ENCODE results near the gene MYH14.
"Not testable (repeated sequence)": the region's sequence is repeated elsewhere in the genome, so short reads cannot be mapped to it uniquely, and the experiment has no call there.

The MYH14 gene

DNA sequence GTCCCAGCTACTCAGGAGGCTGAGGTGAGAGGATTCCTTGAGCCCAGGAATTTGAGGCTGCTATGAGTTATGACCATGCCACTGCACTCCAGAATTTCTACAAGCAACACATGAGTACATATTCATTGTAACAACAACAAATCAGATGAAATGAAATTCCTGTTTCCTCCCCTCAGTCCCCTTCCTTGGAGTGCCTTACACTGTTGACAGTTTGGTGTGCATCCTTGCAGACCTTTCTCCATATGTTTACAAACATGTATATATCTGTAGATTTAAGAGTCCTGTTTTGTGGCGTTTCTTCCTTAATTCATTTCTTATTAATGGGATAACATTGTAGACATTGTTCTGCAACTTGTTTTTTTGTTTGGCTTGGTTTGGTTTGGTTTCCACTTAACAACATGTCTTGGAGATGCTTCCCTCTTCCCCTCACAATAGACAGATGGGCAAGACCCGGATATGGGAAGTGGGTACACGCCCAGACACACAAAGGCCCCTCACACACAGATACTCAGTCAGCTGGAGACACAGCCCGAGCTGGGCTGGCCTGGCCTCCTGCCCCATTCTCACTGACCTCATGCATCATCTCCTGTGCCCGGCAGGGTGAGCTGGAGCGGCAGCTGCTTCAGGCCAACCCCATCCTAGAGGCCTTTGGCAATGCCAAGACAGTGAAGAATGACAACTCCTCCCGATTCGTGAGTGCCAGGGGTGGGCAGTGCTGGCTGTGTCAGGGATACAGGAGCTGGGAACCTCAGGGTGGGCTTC is 21.7 kb downstream of the MYH14 start:
- DNase-seq (ENCODE audit: low read depth in 2 of 2), result no peak

DNA sequence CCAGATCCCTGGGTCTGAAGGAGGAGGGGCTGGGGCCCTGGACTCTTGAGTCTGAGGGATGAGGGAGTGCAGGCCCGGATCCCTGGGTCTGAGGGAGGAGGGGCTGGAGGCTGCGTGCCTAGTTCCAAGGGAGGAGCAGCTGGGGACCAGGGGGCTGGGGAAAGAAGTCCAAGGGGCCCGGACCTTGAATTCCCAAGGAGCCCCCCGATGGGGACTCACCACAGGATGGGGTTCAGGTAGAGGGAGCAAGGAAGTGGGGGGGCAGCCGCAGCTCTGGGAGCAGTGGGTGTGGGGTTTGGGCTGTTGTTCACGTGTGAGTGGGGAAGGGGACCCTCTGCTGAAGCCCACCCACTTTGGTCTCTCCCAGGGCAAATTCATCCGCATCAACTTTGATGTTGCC is 23.1 kb downstream of the MYH14 start:
- DNase-seq (ENCODE audit: low read depth in 2 of 2), result no peak

DNA sequence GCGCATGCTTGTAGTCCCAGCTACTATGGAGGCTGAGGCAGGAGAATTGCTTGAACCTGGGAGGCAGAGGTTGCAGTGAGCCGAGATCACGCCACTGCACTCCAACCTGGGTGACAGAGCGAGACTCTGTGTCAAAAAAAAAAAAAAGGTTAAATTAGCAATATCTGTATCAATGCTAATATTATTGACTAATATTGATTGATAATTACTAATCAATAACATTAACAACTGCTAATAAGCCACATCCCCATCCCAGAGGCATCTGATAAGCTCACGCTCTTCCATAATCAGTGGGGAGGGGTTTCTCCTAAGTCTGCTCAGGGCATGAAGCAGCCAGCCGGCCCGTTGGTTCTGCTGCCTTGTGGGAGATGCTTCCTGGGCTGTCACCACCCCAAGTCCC is 24.7 kb downstream of the MYH14 start:
- DNase-seq (ENCODE audit: low read depth in 2 of 2), result not testable (repeated sequence)

DNA sequence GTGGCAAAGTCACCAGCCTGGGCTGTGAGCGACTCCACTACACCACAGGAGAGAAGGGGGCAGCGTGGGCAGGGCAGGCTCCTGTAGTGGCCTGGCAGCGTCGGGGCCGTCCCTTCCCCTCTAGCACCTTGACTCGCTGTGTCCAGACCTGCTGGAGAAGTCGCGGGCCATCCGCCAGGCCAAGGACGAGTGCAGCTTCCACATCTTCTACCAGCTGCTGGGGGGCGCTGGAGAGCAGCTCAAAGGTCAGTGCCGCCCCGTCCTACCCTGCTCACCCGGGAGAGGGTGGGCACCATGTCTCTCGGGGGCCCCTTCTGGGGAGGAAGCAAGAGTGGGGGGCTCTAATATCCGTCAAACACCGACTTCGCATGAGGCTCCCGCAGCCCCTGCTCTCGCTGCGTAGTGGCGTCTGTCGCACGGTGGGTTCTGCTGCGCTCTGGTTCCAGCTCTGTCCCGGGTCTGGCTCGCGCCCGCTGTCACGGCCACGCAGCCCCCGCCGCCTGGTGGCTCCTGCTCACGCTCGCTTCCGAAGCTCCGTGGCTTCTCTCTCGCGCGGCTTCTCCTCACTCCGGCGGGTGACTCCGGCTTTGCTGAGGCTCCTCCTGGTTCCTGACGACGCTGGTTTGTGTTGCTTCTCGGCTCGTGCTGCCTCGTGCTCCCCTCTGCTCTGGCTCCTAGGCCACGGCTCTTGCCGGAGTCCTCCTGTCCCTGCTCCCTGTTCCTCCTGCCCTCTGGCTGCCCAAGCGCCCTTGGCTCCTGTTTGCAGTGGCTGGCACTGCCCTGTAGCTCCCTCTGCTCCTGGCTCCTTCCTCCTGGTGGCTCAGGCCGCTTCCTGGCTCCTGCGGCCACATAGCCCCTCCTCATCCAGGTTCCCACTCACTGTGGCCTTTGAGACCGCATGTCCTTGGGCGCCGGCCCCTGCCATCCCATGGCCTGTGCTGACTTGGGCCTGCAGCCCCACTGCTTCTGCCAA is 27.2 kb downstream of the MYH14 start:
- no peak for DNase-seq (ENCODE audit: low read depth in 2 of 2)

DNA sequence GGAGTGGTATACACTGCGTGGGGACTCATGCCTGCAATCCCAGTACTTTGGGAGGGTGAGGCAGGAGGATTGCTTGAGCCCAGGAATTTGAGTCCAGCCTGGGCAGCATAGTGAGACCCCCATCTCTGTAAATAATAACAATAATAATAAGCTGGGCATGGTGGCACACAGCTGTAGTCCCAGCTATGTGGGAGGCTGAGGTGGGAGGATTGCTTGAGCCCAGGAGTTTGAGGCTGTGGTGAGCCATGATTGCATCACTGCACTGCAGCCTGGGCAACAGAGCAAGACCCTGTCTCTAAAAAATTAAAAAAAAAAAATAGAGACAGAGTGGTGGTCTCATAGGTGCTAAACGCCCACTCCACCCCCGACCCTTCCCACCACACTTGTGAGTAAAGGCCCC is 28.0 kb downstream of the MYH14 start:
- not testable (repeated sequence) for DNase-seq (ENCODE audit: low read depth in 2 of 2)

DNA sequence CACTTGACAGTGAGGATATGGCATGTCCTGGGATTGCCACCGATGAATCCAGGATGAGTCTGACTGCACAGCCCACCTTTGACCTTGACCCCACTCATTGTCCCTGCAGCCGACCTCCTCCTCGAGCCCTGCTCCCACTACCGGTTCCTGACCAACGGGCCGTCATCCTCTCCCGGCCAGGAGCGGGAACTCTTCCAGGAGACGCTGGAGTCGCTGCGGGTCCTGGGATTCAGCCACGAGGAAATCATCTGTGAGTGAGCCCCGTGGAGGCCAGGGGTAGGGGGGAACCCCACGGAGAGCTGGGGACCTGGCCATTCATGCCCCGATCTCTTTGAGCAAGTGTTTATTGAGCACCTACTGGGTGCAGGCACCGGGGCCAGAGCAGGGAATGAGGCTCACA is 28.4 kb downstream of the MYH14 start:
- DNase-seq (ENCODE audit: low read depth in 2 of 2), result no peak

DNA sequence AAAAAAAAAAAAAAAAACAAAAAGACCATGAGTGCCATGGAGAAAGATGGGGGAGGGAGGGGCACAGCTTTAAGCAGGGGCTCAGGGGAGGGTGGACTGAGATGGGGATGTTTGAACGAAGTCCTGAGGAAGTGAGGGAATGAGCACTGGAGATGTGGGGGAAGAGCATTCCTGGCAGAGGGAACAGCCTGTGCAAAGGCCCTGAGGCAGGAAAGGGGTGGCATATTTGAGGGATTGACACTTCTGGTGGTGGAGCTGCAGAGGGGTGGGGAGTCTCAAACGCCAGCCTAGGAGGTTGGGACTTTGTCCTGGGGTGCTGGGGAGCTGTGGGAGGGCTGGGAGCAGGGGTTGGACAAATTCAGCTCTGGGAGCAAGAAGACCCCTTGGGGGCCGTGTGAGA is 29.2 kb downstream of the MYH14 start:
- no peak for DNase-seq (ENCODE audit: low read depth in 2 of 2)

DNA sequence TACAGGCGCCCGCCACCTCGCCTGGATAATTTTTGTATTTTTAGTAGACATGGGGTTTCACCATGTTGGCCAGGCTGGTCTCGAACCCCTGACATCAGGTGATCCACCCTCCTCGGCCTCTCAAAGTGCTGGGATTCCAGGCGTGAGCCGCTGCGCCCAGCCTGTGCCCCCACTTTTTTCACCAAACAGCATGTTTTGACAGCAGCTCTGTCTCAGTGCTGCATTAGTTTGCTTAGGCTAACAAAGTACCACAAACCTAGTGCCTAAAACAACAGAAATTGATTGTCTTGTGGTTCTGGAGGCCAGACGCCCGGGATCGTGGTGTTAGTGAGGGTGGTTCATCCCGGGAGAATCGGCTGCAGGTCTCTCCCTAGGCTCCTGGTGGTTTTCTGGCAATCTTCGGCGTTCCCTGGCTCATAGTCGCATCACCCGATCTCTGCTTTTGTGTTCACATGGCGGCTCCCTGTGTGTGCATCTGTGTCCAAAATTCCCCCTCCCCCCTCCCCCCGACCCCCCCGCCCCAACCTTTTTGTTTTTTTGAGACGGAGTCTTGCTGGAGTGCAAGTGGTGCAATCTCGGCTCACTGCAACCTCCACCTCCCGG is 30.0 kb downstream of the MYH14 start:
- no peak for DNase-seq (ENCODE audit: low read depth in 2 of 2)

DNA sequence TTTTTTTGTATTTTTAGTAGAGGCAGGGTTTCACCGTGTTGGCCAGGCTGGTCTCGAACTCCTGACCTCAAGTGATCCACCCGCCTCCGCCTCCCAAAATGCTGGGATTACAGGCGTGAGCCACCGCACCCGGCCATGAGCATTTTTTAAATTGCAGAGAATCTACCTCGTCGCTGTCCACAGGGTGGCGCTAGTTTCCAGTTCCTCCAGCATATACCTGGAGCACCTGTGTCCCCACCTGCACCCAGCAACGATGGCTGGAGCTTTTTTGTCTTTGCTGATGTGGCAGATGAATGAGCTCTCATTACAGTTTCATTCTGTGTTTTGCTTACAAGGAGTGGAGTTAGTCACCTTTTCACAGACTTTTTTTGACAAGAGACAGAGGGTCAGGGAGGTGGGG is 34.1 kb downstream of the MYH14 start:
- DNase-seq (ENCODE audit: low read depth in 2 of 2), result not testable (repeated sequence)

DNA sequence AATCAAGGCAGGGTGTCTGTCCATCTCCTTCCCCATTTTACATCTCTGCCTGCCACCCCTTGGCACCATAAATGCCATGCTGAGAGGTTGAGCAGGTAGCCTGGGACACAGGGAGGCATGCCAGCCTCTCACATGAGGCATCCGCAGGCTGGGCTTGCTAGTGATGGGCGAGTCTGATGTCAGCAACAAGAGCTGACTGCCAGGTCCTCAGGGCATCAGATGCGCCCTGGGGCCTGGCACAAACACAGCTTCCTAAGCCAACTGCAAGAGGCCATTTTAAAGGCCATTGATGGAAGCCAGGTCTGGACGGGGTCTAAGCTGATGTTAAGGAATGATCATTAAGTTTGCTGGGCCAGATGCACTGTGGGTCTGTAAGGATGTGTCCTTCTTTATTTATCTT is 34.6 kb downstream of the MYH14 start:
- no peak for DNase-seq (ENCODE audit: low read depth in 2 of 2)

DNA sequence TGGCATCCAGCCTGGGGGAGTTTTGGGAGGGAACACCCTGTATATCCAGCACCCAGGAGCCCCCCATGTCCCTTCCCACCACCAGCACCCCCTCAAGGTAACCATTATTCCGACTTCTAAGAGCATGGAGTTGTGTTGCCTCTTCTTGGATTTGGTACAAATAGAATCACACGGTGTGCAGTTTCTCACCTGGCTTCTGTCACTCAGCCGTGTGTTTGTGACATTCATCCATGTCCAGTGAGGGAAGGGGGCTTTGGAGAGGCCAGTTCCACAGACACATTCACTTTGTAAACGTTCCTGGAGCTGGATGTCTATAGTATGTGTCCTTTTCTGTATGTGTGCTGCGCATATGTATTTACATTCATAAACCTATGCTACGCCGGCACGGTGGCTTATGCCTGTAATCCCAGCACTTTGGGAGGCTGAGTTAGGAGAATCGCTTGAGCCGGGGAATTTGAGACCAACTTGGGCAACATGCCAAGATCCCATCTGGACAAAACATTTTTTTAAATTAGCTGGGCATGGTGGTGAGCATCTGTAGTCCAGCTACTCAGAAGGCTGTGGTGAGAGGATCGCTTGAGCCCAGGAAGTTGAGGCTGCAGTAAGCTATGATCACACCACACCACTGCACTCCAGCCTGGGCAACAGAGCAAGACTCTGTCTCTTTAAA is 36.6 kb downstream of the MYH14 start:
- no peak for DNase-seq (ENCODE audit: low read depth in 2 of 2)

DNA sequence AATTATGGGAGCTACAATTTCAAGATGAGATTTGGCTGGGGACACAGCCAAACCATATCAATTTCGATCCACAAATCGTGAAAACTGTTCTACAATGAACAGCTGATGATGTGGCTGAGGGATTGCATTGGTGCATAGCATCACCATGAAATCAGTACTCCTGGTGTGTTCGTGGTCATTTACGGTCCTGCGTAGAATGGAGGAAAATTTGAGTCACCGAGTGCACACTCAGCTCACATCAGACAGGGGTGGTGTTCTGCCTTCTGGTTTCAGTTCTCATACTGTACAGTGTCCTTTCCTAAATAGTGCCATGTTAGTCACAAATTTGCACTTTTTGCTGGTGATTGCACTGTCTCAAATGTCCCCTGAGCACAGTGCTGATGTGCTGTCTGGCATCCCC is 39.2 kb downstream of the MYH14 start:
- DNase-seq (ENCODE audit: low read depth in 2 of 2), result no peak

DNA sequence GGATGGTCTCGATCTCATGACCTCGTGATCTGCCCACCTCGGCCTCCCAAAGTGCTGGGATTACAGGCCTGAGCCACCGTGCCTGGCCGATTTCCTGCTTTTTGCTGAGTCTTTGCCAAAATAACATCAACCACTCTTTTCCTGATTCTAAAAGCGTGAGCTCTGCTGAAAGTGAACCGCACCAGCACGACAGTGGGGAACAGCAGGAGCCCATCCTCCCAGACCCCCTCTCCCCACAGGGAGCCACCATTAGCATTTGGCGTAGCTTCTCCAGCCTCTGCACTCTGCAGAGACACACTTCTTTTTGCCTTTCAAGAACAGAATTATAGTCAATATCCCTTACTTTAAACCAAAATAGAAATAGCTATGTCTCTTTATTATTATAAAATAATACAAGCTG is 41.3 kb downstream of the MYH14 start:
- no peak for DNase-seq (ENCODE audit: low read depth in 2 of 2)

DNA sequence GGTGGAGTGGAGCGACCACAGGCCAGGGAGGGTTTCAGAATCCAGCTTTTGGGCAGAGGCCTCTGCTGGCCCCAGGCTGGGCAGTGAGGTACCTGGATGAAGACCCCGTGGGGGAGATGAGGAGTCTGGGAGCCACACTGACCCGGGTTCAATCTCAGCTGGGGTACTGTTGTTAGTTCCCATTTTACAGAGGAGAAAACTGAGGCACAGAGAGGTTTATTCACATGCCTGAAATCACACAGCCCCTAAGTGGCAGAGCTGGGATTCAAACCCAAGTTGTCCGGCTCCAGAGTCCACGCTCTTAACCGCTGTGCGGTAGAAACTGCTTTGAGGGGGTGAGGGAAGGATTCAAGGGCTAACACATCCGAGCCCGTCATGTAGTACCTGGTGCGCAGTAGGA is 45.0 kb downstream of the MYH14 start:
- DNase-seq (ENCODE audit: low read depth in 2 of 2), result no peak

DNA sequence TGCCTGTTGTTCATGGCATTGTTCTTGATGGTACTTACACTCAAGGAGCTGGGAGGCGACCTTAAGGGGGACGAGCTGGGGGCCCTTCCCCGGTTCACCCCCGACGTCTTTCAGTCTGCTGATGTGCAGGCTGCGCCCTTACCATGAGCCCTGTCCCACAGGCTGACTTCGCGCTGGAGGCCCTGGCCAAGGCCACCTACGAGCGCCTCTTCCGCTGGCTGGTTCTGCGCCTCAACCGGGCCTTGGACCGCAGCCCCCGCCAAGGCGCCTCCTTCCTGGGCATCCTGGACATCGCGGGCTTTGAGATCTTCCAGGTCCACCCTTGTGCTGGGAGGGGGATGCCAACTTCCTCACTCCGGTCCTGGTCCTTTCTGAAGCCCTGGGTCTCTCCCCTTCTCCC is 45.4 kb downstream of the MYH14 start:
- DNase-seq (ENCODE audit: low read depth in 2 of 2), result no peak

DNA sequence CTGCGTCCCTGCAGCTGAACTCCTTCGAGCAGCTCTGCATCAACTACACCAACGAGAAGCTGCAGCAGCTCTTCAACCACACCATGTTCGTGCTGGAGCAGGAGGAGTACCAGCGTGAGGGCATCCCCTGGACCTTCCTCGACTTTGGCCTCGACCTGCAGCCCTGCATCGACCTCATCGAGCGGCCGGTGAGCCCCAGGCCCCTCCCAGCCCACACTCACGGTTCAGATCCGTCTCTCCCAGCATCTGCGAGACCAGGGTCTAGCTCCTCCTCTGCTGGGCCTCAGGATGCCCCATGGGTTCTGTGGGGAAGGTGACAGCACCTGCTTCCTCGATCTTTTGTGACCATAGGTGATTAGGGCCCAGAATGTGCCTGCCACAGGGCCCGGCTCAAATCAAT is 46.2 kb downstream of the MYH14 start:
- no peak for DNase-seq (ENCODE audit: low read depth in 2 of 2)

DNA sequence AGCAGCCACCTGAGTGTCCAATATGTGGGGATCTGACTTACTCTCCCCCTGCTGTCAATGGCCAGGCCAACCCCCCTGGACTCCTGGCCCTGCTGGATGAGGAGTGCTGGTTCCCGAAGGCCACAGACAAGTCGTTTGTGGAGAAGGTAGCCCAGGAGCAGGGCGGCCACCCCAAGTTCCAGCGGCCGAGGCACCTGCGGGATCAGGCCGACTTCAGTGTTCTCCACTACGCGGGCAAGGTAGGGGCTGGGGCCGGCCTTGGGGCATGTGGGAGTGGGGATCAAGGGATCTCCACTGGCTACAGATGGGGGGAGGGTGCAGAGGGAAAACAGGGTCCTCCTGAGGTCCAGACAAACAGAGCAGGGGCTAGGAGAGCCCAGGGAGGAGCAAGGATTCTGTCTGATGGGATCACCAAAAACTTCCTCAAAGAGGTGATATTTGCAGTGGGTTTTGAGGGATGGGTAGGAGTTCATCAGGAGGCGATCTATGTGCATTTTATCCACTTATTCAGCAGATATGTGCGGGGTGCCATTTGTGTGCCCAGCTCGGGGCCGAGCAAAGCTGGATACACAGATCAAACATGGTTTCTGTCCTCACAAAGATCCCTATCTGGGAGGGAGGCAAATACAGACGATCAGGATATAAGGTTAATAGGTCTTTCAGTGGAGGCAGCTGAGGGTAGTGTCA is 47.2 kb downstream of the MYH14 start:
- DNase-seq (ENCODE audit: low read depth in 2 of 2), result no peak

DNA sequence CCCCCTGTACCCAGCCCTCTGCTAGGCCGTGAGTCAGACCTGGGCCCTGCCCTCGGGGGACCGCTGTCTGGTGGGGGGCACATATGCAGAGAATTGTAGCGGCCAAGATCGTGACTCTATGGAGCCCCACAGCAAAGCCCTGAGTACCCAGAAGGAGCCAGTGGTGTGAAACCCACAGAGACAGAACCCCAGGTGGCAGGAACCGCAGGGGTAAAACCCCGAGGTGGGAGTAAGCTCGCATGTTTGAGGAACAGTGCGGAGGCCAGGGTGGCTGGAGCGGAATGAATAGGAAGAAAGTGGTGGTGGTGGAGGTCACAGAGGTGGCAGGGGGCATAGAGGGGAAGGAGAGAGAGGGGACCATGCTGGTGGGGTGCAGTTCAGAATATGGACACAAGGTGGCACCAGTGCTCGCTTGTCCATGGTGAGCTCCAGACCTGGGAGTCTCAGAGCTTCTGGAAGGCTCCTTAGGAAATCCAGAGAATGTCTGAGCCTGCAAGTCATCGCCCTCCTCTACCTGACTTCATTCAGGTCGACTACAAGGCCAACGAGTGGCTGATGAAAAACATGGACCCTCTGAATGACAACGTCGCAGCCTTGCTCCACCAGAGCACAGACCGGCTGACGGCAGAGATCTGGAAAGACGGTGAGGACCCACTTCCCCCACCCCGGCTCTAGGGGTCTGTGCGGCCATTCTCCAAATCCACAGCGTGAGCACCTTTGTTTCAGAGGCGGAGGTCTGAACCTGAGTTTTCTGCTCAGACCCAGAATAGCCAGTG is 48.9 kb downstream of the MYH14 start:
- no peak for DNase-seq (ENCODE audit: low read depth in 2 of 2)

DNA sequence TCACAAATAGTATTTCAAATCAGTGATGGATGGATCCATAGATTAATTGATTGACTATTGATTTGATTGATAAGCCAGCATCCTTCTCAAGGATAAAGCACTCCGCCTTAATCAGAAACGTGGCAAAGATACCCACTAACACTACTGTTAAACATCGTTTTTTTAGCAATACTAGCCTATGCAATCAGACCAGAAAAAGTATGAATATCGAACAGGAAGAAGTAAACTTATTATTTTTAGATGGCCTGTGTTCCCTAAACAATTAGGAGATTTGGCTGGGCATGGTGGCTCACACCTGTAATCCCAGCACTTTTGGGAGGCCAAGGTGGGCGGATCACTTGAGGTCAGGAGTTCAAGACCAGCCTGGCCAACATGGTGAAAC is 49.5 kb downstream of the MYH14 start:
- DNase-seq (ENCODE audit: low read depth in 2 of 2), result no peak

DNA sequence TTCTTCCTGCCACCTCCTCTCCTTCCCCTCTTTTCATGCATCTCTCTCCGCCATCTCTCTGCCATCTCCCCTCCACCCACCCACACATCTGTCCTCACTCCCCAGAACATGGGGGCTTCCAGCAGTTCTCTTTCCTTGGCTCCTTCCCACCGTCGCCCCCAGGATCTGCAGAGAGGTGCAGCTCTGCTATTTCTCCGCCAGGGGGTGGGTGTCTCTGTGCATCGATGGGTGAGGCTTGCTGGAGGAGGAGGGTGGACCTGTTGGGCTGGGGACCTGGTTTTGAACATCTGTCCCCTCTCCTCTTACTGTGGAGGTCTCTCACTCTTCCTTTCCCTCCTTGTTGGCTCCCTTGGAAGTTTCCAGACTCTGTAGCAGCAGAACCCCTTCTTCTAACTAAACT is 51.7 kb downstream of the MYH14 start:
- DNase-seq (ENCODE audit: low read depth in 2 of 2), result no peak

DNA sequence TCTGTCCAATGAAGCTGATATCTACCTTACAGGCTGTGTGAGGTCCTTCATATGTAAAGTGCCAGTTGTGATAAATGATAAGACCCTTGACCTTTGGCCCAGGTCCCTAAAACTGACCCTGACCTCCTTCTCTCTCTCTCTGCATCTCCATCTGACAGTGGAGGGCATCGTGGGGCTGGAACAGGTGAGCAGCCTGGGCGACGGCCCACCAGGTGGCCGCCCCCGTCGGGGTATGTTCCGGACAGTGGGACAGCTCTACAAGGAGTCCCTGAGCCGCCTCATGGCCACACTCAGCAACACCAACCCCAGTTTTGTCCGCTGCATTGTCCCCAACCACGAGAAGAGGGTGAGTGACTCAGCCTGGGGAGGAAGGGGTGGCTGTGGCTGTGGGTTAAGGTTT is 53.7 kb downstream of the MYH14 start:
- no peak for DNase-seq (ENCODE audit: low read depth in 2 of 2)
